H9 (cell line): ENCODE measurements around the gene FANCC. TPM values are rescaled to one million over a fixed set of nuclear protein-coding genes. Genes with fewer than 3 reads are reported as not detected.

Source experiments
- DNase-seq: peaks from one replicate; pipeline ENCODE4 v3.0.0-alpha.2; 2017
- H2AFZ ChIP-seq: one replicate; pipeline ENCODE4 v1.6.1; 2013; ENCODE audit warnings: mild to moderate bottlenecking, low read length, control low read depth, moderate library complexity
- H2AK5ac ChIP-seq: 2 replicates; pipeline ENCODE4 v1.6.1; 2013; ENCODE audit warnings: low read length, control low read depth, mixed read lengths; ENCODE audit not compliant: insufficient read length
- H2BK120ac ChIP-seq: one replicate; pipeline ENCODE4 v1.6.1; 2013; ENCODE audit warnings: low read depth, mild to moderate bottlenecking, low read length, control low read depth, inconsistent platforms; ENCODE audit not compliant: poor library complexity, severe bottlenecking
- H2BK12ac ChIP-seq: 2 replicates; pipeline ENCODE4 v1.6.1; 2013; ENCODE audit warnings: low read length, control low read depth, mixed read lengths, low read depth; ENCODE audit not compliant: insufficient read length
- H2BK15ac ChIP-seq: 2 replicates; pipeline ENCODE4 v1.6.1; 2013; ENCODE audit warnings: low read depth, low read length, control low read depth
- H2BK20ac ChIP-seq: one replicate; pipeline ENCODE4 v1.6.1; 2013; ENCODE audit warnings: low read depth, mild to moderate bottlenecking, low read length, control low read depth, inconsistent platforms; ENCODE audit not compliant: poor library complexity, severe bottlenecking
- H2BK5ac ChIP-seq: 2 replicates; pipeline ENCODE4 v1.6.1; 2013; ENCODE audit warnings: low read length, control low read depth, mixed read lengths; ENCODE audit not compliant: insufficient read length
- H3K14ac ChIP-seq: 2 replicates; pipeline ENCODE4 v1.6.1; 2013; ENCODE audit warnings: low read length, control low read depth; ENCODE audit not compliant: insufficient read depth
- H3K18ac ChIP-seq: 2 replicates; pipeline ENCODE4 v1.6.1; 2013; ENCODE audit warnings: low read depth, mild to moderate bottlenecking, mixed read lengths, low read length, control low read depth; ENCODE audit not compliant: insufficient read length
- H3K23ac ChIP-seq: 2 replicates; pipeline ENCODE4 v1.6.1; 2013; ENCODE audit warnings: low read length, control low read depth, mixed read lengths, low read depth; ENCODE audit not compliant: insufficient read length
- H3K23me2 ChIP-seq: 2 replicates; pipeline ENCODE4 v1.6.1; 2013; ENCODE audit warnings: low read depth, mild to moderate bottlenecking, mixed read lengths, low read length, control low read depth; ENCODE audit not compliant: insufficient read length, poor library complexity, severe bottlenecking
- H3K27ac ChIP-seq: 2 replicates; pipeline ENCODE4 v1.5.1; 2013; ENCODE audit warnings: low read length, control low read depth, mixed read lengths, low read depth; ENCODE audit not compliant: insufficient read length
- H3K27me3 ChIP-seq: 2 replicates; pipeline ENCODE4 v1.6.1; 2013; ENCODE audit warnings: low read length, control low read depth, inconsistent platforms; ENCODE audit not compliant: insufficient read depth
- H3K4ac ChIP-seq: 2 replicates; pipeline ENCODE4 v1.6.1; 2013; ENCODE audit warnings: low read depth, mild to moderate bottlenecking, control low read depth, inconsistent platforms, low read length, moderate library complexity
- H3K4me1 ChIP-seq: 2 replicates; pipeline ENCODE4 v1.6.1; 2013; ENCODE audit warnings: low read length, control low read depth, inconsistent platforms; ENCODE audit not compliant: insufficient read depth
- H3K4me2 ChIP-seq: 2 replicates; pipeline ENCODE4 v1.6.1; 2013; ENCODE audit warnings: low read length, control low read depth, mixed read lengths; ENCODE audit not compliant: insufficient read length, insufficient read depth
- H3K56ac ChIP-seq: 2 replicates; pipeline ENCODE4 v1.6.1; 2013; ENCODE audit warnings: low read depth, mild to moderate bottlenecking, mixed read lengths, low read length, control low read depth; ENCODE audit not compliant: insufficient read length
- H3K79me1 ChIP-seq: 2 replicates; pipeline ENCODE4 v1.6.1; 2013; ENCODE audit warnings: low read depth, mild to moderate bottlenecking, moderate library complexity, low read length, control low read depth, inconsistent platforms; ENCODE audit not compliant: insufficient read depth, poor library complexity, severe bottlenecking
- H3K79me2 ChIP-seq: 2 replicates; pipeline ENCODE4 v1.6.1; 2013; ENCODE audit warnings: low read length, control low read depth, inconsistent platforms; ENCODE audit not compliant: insufficient read depth
- H3K9ac ChIP-seq: 2 replicates; pipeline ENCODE4 v1.6.1; 2013; ENCODE audit warnings: low read length, control low read depth, mixed read lengths; ENCODE audit not compliant: insufficient read length; ENCODE audit errors: extremely low read depth
- H3K9me3 ChIP-seq: one replicate; pipeline ENCODE4 v1.6.1; 2013; ENCODE audit warnings: low read depth, low read length, inconsistent platforms; ENCODE audit not compliant: control insufficient read depth
- H3T11ph ChIP-seq: one replicate; pipeline ENCODE4 v1.6.1; 2013; ENCODE audit warnings: mild to moderate bottlenecking, low read length, control low read depth, inconsistent platforms
- H4K20me1 ChIP-seq: one replicate; pipeline ENCODE4 v1.6.1; 2013; ENCODE audit not compliant: control insufficient read depth, insufficient read length, insufficient read depth
- H4K5ac ChIP-seq: 2 replicates; pipeline ENCODE4 v1.6.1; 2013; ENCODE audit warnings: low read depth, mild to moderate bottlenecking, mixed read lengths, low read length, control low read depth; ENCODE audit not compliant: insufficient read length
- H4K8ac ChIP-seq: replicated peaks from 2 replicates; pipeline ENCODE4 v1.6.1; 2013; ENCODE audit warnings: low read length, control low read depth, mixed read lengths, low read depth; ENCODE audit not compliant: insufficient read length
- H4K91ac ChIP-seq: 2 replicates; pipeline ENCODE4 v1.6.1; 2013; ENCODE audit warnings: low read depth, mild to moderate bottlenecking, moderate library complexity, mixed read lengths, low read length, control low read depth; ENCODE audit not compliant: insufficient read length
- H3K27ac Mint-ChIP-seq, 3 experiments: 2 replicates in 2 of 3; 3 replicates in 1 of 3; pipeline ENCODE4 v1.8.0; 2020 to 2021; ENCODE audit warnings: mixed read lengths in 3 of 3, mild to moderate bottlenecking in 1 of 3, moderate library complexity in 1 of 3
- H3K27me3 Mint-ChIP-seq: 2 replicates; pipeline ENCODE4 v1.8.0; 2021; ENCODE audit warnings: low read depth, mild to moderate bottlenecking, moderate library complexity, mixed read lengths
- H3K36me3 Mint-ChIP-seq, 3 experiments: 2 replicates in 2 of 3; 3 replicates in 1 of 3; pipeline ENCODE4 v1.8.0; 2020 to 2021; ENCODE audit warnings: low read depth in 3 of 3, mixed read lengths in 3 of 3; ENCODE audit not compliant: insufficient read depth in 1 of 3
- H3K4me1 Mint-ChIP-seq, 2 experiments: 2 replicates each; pipeline ENCODE4 v1.8.0; 2020; ENCODE audit warnings: mixed read lengths in 2 of 2
- H3K4me3 Mint-ChIP-seq, 2 experiments: 2 replicates in 1 of 2; 3 replicates in 1 of 2; pipeline ENCODE4 v1.8.0; 2020 to 2021; ENCODE audit warnings: mild to moderate bottlenecking in 2 of 2, mixed read lengths in 2 of 2, moderate library complexity in 1 of 2
- H3K9me3 Mint-ChIP-seq, 2 experiments: 2 replicates in 1 of 2; 3 replicates in 1 of 2; pipeline ENCODE4 v1.8.0; 2020; ENCODE audit warnings: mild to moderate bottlenecking in 2 of 2, mixed read lengths in 2 of 2, moderate library complexity in 1 of 2
- WGBS: extraction: QIAGEN DNeasy Blood & Tissue Kit; methylation state at CpG from one replicate; pipeline ENCODE4 v1.1.7; 2013; ENCODE audit warnings: missing lambda C conversion rate, low lambda C conversion rate, mixed read lengths; ENCODE audit not compliant: insufficient read length; ENCODE audit errors: extremely low coverage; 5-methylcytosine and 5-hydroxymethylcytosine counted together
- total RNA-seq: library from RNA; stranded (reverse); gene quantifications from 2 replicates; pipeline ENCODE4 v1.2.1, GENCODE V29; 2021
- TF ChIP-seq, protein P1 (sequence below): fragments of 200-600 bp; sonication (generic); conservative IDR thresholded peaks from 3 replicates; pipeline ENCODE4 v1.8.0; 2021; ENCODE audit warnings: antibody characterized with exemption, mild to moderate bottlenecking

Gene FANCC
- total RNA-seq, 1 experiment from 2014 or later = 14.6 TPM

GRCh38 chr9:95103281-95103771, 214.2 kb downstream of the FANCC start:
- Histone ChIP-seq H3K4me2 (no peak overlapping the region), H4K20me1 (no peaks in the 10 kb centered on the region), H4K91ac (no peak overlapping the region), H3K23me2 (no peaks in the 10 kb centered on the region), H2BK15ac (no peak overlapping the region), H3K4me1 (no peaks in the 10 kb centered on the region), H3T11ph (no peak overlapping the region), H2BK20ac (no peak overlapping the region), H2AK5ac (no peak overlapping the region), H2AFZ (no peak overlapping the region), H2BK5ac (no peak overlapping the region), H3K27ac (no peak overlapping the region), H3K27me3 (no peaks in the 10 kb centered on the region), H3K79me2 (no peaks in the 10 kb centered on the region), H2BK12ac (no peak overlapping the region), H4K5ac (no peak overlapping the region), H3K14ac (no peak overlapping the region), H3K23ac (no peak overlapping the region), H3K18ac (no peak overlapping the region), H4K8ac (no peak overlapping the region), H3K9me3 (no peaks in the 10 kb centered on the region), H3K79me1 (no peaks in the 10 kb centered on the region), H2BK120ac (no peak overlapping the region), H3K56ac (no peak overlapping the region), H3K9ac (no peak overlapping the region), H3K4ac (no peak overlapping the region)
- Mint-ChIP-seq H3K27me3 (no peaks in the 10 kb centered on the region), H3K9me3 (no peaks in the 10 kb centered on the region), H3K27ac (peak overlapping the region; percentile 56 to 94 (median 89); a peak in 4 of 7 replicates), H3K4me1 (peaks cover 9% of the 10 kb centered on the region in 2 experiments), H3K4me3 (no peak overlapping the region; a peak in 1 of 5 replicates), H3K36me3 (peaks cover 0 to 5% (median 2%) of the 10 kb centered on the region in 3 experiments; a peak in 3 of 7 replicates)
- no CpG with 5 or more reads among the region's 15 CpGs for WGBS
- peak; percentile 77 for DNase-seq
- TF ChIP-seq, protein P1, sequence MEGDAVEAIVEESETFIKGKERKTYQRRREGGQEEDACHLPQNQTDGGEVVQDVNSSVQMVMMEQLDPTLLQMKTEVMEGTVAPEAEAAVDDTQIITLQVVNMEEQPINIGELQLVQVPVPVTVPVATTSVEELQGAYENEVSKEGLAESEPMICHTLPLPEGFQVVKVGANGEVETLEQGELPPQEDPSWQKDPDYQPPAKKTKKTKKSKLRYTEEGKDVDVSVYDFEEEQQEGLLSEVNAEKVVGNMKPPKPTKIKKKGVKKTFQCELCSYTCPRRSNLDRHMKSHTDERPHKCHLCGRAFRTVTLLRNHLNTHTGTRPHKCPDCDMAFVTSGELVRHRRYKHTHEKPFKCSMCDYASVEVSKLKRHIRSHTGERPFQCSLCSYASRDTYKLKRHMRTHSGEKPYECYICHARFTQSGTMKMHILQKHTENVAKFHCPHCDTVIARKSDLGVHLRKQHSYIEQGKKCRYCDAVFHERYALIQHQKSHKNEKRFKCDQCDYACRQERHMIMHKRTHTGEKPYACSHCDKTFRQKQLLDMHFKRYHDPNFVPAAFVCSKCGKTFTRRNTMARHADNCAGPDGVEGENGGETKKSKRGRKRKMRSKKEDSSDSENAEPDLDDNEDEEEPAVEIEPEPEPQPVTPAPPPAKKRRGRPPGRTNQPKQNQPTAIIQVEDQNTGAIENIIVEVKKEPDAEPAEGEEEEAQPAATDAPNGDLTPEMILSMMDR = peak; percentile 52; the same call in 2 of the 3 replicates
